Osteocyte (in vitro differentiated cells): ENCODE results near the gene TLN1. TPM values are rescaled to one million over a fixed set of nuclear protein-coding genes. Genes with fewer than 3 reads are reported as not detected.

Experiments used
- DNase-seq: peaks from one replicate; pipeline ENCODE4 v3.0.0; 2021; ENCODE audit warnings: mixed read lengths; ENCODE audit not compliant: unreplicated experiment; ENCODE audit errors: extremely low spot score
- H3K27ac Mint-ChIP-seq: one replicate; pipeline ENCODE4 v1.8.0; 2021; ENCODE audit warnings: mild to moderate bottlenecking, mixed read lengths; ENCODE audit not compliant: unreplicated experiment
- H3K27me3 Mint-ChIP-seq: one replicate; pipeline ENCODE4 v1.8.0; 2021; ENCODE audit warnings: mixed read lengths; ENCODE audit not compliant: unreplicated experiment
- H3K36me3 Mint-ChIP-seq: one replicate; pipeline ENCODE4 v1.8.0; 2021; ENCODE audit warnings: mixed read lengths; ENCODE audit not compliant: unreplicated experiment
- H3K4me1 Mint-ChIP-seq: one replicate; pipeline ENCODE4 v1.8.0; 2021; ENCODE audit warnings: mixed read lengths; ENCODE audit not compliant: unreplicated experiment
- H3K4me3 Mint-ChIP-seq: one replicate; pipeline ENCODE4 v1.8.0; 2021; ENCODE audit warnings: mild to moderate bottlenecking, moderate library complexity, mixed read lengths; ENCODE audit not compliant: unreplicated experiment
- H3K9me3 Mint-ChIP-seq: one replicate; pipeline ENCODE4 v1.8.0; 2021; ENCODE audit warnings: mixed read lengths; ENCODE audit not compliant: unreplicated experiment
- total RNA-seq: library from RNA; stranded (reverse); gene quantifications from 2 replicates; pipeline ENCODE4 v1.2.1, GENCODE V29; 2021
- TF ChIP-seq, protein P1 (sequence below): fragments of 200-600 bp; sonication (generic); IDR thresholded peaks from 2 replicates; pipeline ENCODE4 v1.5.0; 2021; ENCODE audit warnings: antibody characterized with exemption, mild to moderate bottlenecking, moderate library complexity

The TLN1 gene
- total RNA-seq, 1 donor from 2014 or later = 439 TPM

DNA sequence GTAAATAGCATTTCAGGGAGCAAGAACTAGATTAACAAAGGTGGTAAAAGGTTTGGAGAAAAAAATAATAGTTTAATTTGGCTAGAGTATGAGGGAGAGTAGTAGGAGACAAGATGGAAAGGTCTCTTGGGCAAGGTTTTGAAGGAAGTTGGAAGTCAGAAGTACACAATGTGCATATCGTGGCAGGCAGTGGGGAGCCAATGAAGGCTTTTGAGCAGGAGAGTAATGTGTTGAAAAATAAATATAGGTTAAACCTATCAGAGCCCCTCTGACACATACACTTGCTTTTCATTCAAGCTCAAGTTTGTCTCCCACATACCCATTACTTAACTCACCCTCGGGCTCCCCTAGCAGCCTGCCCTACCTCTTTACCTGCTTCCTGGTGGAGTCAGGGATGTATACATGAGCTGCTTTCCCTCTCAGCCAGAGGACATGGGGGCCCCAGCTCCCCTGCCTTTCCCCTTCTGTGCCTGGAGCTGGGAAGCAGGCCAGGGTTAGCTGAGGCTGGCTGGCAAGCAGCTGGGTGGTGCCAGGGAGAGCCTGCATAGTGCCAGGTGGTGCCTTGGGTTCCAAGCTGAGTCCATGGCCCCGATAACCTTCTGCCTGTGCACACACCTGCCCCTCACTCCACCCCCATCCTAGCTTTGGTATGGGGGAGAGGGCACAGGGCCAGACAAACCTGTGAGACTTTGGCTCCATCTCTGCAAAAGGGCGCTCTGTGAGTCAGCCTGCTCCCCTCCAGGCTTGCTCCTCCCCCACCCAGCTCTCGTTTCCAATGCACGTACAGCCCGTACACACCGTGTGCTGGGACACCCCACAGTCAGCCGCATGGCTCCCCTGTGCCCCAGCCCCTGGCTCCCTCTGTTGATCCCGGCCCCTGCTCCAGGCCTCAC is 58.6 kb downstream of the TLN1 start, which contains the start of gene CA9:
CA9 (plus strand) TSS at position 797 of the 893 bp plus-strand sequence; CDS start at position 829, 32 bp downstream.
- Mint-ChIP-seq H3K4me1 (peaks cover 47% of the 10 kb centered on the region), H3K27me3 (no peaks in the 10 kb centered on the region), H3K27ac (no peak within 1 kb of the TSS), H3K4me3 (no peak within 1 kb of the TSS), H3K9me3 (no peaks in the 10 kb centered on the region), H3K36me3 (no peaks in the 10 kb centered on the region)
- DNase-seq = no peak
- TF ChIP-seq, protein P1, sequence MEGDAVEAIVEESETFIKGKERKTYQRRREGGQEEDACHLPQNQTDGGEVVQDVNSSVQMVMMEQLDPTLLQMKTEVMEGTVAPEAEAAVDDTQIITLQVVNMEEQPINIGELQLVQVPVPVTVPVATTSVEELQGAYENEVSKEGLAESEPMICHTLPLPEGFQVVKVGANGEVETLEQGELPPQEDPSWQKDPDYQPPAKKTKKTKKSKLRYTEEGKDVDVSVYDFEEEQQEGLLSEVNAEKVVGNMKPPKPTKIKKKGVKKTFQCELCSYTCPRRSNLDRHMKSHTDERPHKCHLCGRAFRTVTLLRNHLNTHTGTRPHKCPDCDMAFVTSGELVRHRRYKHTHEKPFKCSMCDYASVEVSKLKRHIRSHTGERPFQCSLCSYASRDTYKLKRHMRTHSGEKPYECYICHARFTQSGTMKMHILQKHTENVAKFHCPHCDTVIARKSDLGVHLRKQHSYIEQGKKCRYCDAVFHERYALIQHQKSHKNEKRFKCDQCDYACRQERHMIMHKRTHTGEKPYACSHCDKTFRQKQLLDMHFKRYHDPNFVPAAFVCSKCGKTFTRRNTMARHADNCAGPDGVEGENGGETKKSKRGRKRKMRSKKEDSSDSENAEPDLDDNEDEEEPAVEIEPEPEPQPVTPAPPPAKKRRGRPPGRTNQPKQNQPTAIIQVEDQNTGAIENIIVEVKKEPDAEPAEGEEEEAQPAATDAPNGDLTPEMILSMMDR = no peak

- DNase-seq = no peak
- peak overlapping the region; percentile 92 for H3K27ac Mint-ChIP-seq
- no peak overlapping the region for H3K4me3 Mint-ChIP-seq
Measured at GRCh38 chr9:35669331-35670145, 62.5 kb downstream of the TLN1 start.

DNA sequence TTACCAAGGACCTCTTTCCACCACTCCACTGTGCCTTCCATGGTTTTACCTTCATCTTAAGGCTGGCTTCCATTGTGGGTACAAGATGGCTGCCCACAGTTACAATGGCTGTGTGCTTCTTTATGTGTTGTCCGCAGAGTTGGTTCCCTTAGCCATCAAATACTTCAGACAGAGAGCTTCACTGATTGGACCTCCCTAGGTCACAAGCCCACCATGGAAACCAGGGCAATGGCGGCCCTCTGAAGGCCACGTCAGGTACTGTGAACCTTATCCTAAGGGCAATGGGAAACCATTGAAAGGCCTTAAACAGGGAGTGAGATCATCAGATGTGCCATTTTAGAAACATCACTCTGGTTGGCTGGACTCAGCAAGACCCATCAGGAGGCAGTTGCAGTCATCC is 64.1 kb downstream of the TLN1 start:
- H3K27ac Mint-ChIP-seq = peak overlapping the region; percentile 92
- no peak for DNase-seq
- no peaks in the 10 kb centered on the region for H3K9me3 Mint-ChIP-seq
- no peaks in the 10 kb centered on the region for H3K36me3 Mint-ChIP-seq
- no peaks in the 10 kb centered on the region for H3K27me3 Mint-ChIP-seq
- H3K4me3 Mint-ChIP-seq = no peak overlapping the region
- TF ChIP-seq, protein P1 = no peak
- H3K4me1 Mint-ChIP-seq = peaks cover 56% of the 10 kb centered on the region

More at GRCh38 chr9:35669331-35670145, 62.5 kb downstream of the TLN1 start:
- Mint-ChIP-seq H3K27me3 (no peaks in the 10 kb centered on the region), H3K36me3 (no peaks in the 10 kb centered on the region), H3K4me1 (peaks cover 59% of the 10 kb centered on the region), H3K9me3 (no peaks in the 10 kb centered on the region)
- TF ChIP-seq, protein P1 = no peak

GRCh38 chr9:35666549-35666948 is 65.4 kb downstream of the TLN1 start:
- Mint-ChIP-seq H3K4me1 (peaks cover 67% of the 10 kb centered on the region), H3K27ac (no peak overlapping the region), H3K4me3 (no peak overlapping the region), H3K36me3 (no peaks in the 10 kb centered on the region), H3K9me3 (no peaks in the 10 kb centered on the region), H3K27me3 (no peaks in the 10 kb centered on the region)
- DNase-seq = no peak
- TF ChIP-seq, protein P1 = no peak

- H3K4me3 Mint-ChIP-seq = peak overlapping the region; percentile 57
Measured at GRCh38 chr9:35666045-35666444, 66.0 kb downstream of the TLN1 start.

More at GRCh38 chr9:35666045-35666444, 66.0 kb downstream of the TLN1 start:
- no peak for DNase-seq
- TF ChIP-seq, protein P1 = no peak
- no peaks in the 10 kb centered on the region for H3K36me3 Mint-ChIP-seq
- no peaks in the 10 kb centered on the region for H3K27me3 Mint-ChIP-seq
- H3K4me1 Mint-ChIP-seq = peaks cover 70% of the 10 kb centered on the region
- H3K27ac Mint-ChIP-seq = peak overlapping the region; percentile 56
- no peaks in the 10 kb centered on the region for H3K9me3 Mint-ChIP-seq
